Endothelial cell of umbilical vein (primary cell): Measurements from ENCODE around the gene COL17A1. TPM values are rescaled to one million over a fixed set of nuclear protein-coding genes. Genes with fewer than 3 reads are reported as not detected.

ENCODE experiments used
- BruUV-seq: library from RNA; stranded (reverse); fragments of 400-500 nt; replicated peaks from 2 replicates; lab custom pipeline; 2021; lab: Mats Ljungman, UMichigan
- CTCF ChIA-PET: fragments of 300-600, 350-600 bp; sonication (Branson Sonifier 250); formaldehyde crosslinking; loops from one replicate; lab custom pipeline; 2021; ENCODE audit warnings: antibody characterized with exemption, inconsistent platforms; lab: Charles Lee
- POLR2A ChIA-PET: fragments of 300-600, 350-600 bp; sonication (Branson Sonifier 250); formaldehyde crosslinking; loops from one replicate; lab custom pipeline; 2021; ENCODE audit warnings: antibody characterized with exemption, inconsistent platforms; lab: Charles Lee
- DNase-seq: peaks from one replicate; pipeline ENCODE4 v3.0.0-alpha.2; 2011; ENCODE audit warnings: low read depth, low spot score
- FAIRE-seq: peaks from 2 replicates; lab custom pipeline; 2011; peaks lifted over from hg19 to GRCh38; lab: Jason Lieb, UNC
- H2AFZ ChIP-seq: 2 replicates; pipeline ENCODE4 v1.6.0; 2012; ENCODE audit warnings: low read depth, low read length, control low read depth, inconsistent platforms
- H3K27ac ChIP-seq: 2 replicates; pipeline ENCODE4 v1.5.1; 2011; ENCODE audit warnings: low read depth, mild to moderate bottlenecking, control low read depth, low read length, moderate library complexity; ENCODE audit not compliant: insufficient read depth
- H3K27me3 ChIP-seq, 2 experiments: 2 replicates each; pipeline versions ENCODE4 v1.6.0 to v1.6.1; 2011; ENCODE audit warnings: low read length in 2 of 2, mixed read lengths in 1 of 2; ENCODE audit not compliant: control insufficient read depth in 2 of 2, insufficient read depth in 2 of 2
- H3K36me3 ChIP-seq, 2 experiments: 2 replicates in 1 of 2; 3 replicates in 1 of 2; pipeline ENCODE4 v1.5.1; 2011; ENCODE audit warnings: low read length in 2 of 2, mild to moderate bottlenecking in 1 of 2, moderate library complexity in 1 of 2; ENCODE audit not compliant: control insufficient read depth in 2 of 2, insufficient read depth in 2 of 2; ENCODE audit errors: extremely low read depth in 1 of 2
- H3K4me1 ChIP-seq: 3 replicates; pipeline ENCODE4 v1.5.1; 2011; ENCODE audit warnings: mild to moderate bottlenecking, low read length; ENCODE audit not compliant: control insufficient read depth, insufficient read depth; ENCODE audit errors: extremely low read depth
- H3K4me2 ChIP-seq: 2 replicates; pipeline ENCODE4 v1.6.1; 2011; ENCODE audit warnings: low read length, control low read depth, mixed read lengths; ENCODE audit not compliant: insufficient read depth
- H3K4me3 ChIP-seq, 3 experiments: fragments of 200-600 bp in 1 of 3; sonication (generic), shearing (Covaris generic) in 1 of 3; replicated peaks in 1 of 3; 2 replicates each; pipeline ENCODE4 v1.5.1; 2011 to 2016; ENCODE audit warnings: control low read depth in 3 of 3, low read length in 3 of 3, mild to moderate bottlenecking in 2 of 3, inconsistent platforms in 1 of 3, low read depth in 1 of 3, moderate library complexity in 1 of 3; ENCODE audit not compliant: insufficient read depth in 1 of 3
- H3K79me2 ChIP-seq: 2 replicates; pipeline ENCODE4 v1.6.0; 2012; ENCODE audit warnings: low read length, inconsistent platforms; ENCODE audit not compliant: control insufficient read depth, insufficient read depth
- H3K9ac ChIP-seq: replicated peaks from 2 replicates; pipeline ENCODE3; 2011; ENCODE audit warnings: low read length, control low read depth; ENCODE audit not compliant: insufficient read depth; ENCODE audit errors: extremely low read depth
- H3K9me1 ChIP-seq: replicated peaks from 3 replicates; pipeline ENCODE4 v1.6.0; 2011; ENCODE audit warnings: mild to moderate bottlenecking, low read length; ENCODE audit not compliant: control insufficient read depth, insufficient read depth; ENCODE audit errors: extremely low read depth
- H3K9me3 ChIP-seq: replicated peaks from 2 replicates; pipeline ENCODE4 v1.5.1; 2012; ENCODE audit warnings: low read length, inconsistent platforms; ENCODE audit not compliant: control insufficient read depth, insufficient read depth
- H4K20me1 ChIP-seq: replicated peaks from 2 replicates; pipeline ENCODE3; 2011; ENCODE audit warnings: mild to moderate bottlenecking, low read length; ENCODE audit not compliant: control insufficient read depth, insufficient read depth; ENCODE audit errors: extremely low read depth
- CTCF ChIP-seq, 2 donors: IDR thresholded peaks; 1 replicate in 1 of 2; 2 replicates in 1 of 2; pipeline ENCODE4 v1.5.1; 2011; ENCODE audit warnings: low read length in 2 of 2, mild to moderate bottlenecking in 2 of 2, moderate library complexity in 2 of 2, control low read depth in 1 of 2, inconsistent platforms in 1 of 2, low read depth in 1 of 2; ENCODE audit not compliant: insufficient read depth in 1 of 2; ENCODE audit errors: extremely low read depth in 1 of 2
- EZH2 ChIP-seq: IDR thresholded peaks from 2 replicates; pipeline ENCODE4 v1.6.1; 2012; ENCODE audit warnings: borderline replicate concordance, low read depth, mild to moderate bottlenecking, moderate library complexity, low read length, inconsistent platforms; ENCODE audit not compliant: severe bottlenecking
- FOS ChIP-seq: IDR thresholded peaks from 2 replicates; pipeline ENCODE4 v1.6.1; 2011; ENCODE audit warnings: mild to moderate bottlenecking, low read length, moderate library complexity, borderline replicate concordance; ENCODE audit not compliant: insufficient read depth
- GATA2 ChIP-seq: IDR thresholded peaks from 2 replicates; pipeline ENCODE4 v1.7.0; 2011; ENCODE audit warnings: low read depth, mild to moderate bottlenecking, moderate library complexity, mixed read lengths, low read length; ENCODE audit not compliant: insufficient read length, insufficient read depth
- JUN ChIP-seq: IDR thresholded peaks from 2 replicates; pipeline ENCODE4 v1.6.1; 2011; ENCODE audit warnings: borderline replicate concordance, low read depth; ENCODE audit not compliant: insufficient read length, insufficient read depth
- MAX ChIP-seq: IDR thresholded peaks from 2 replicates; pipeline ENCODE4 v1.6.1; 2011; ENCODE audit not compliant: insufficient read depth, insufficient read length
- MYC ChIP-seq: IDR thresholded peaks from one replicate; pipeline ENCODE4 v1.6.1; 2011; ENCODE audit warnings: mild to moderate bottlenecking, low read depth, low read length
- POLR2A ChIP-seq: IDR thresholded peaks from 2 replicates; pipeline ENCODE4 v1.6.1; 2012; ENCODE audit warnings: low read depth, mild to moderate bottlenecking, control low read depth, low read length
- POLR2AphosphoS5 ChIP-seq: IDR thresholded peaks from 2 replicates; pipeline ENCODE4 v1.6.1; 2012; ENCODE audit warnings: low read depth, mild to moderate bottlenecking, control low read depth, low read length, moderate library complexity; ENCODE audit not compliant: insufficient read depth
- dilution Hi-C: fragments of 300-500 bp; cut with MboI; formaldehyde crosslinking; loops from one replicate; pipeline ENCODE4 v1.15.0; 2019; ENCODE audit warnings: low sequenced_read_pairs; ENCODE audit not compliant: extremely low pct_ligation_motif_present
- intact Hi-C: fragments of 100-400 bp; cut with micrococcal nuclease; formaldehyde crosslinking; loops from one replicate; pipeline ENCODE4 v1.10.0; 2022
- polyA plus RNA-seq, 4 experiments: library from polyadenylated mRNA; depleted of rRNA in 3 of 4; stranded (reverse) in 3 of 4; unstranded in 1 of 4; fragments of >200 nt; gene quantifications; 2 replicates each; pipeline versions ENCODE4 v1.2.1 to v1.2.3, GENCODE V29; 2011 to 2012; ENCODE audit warnings: missing spikeins in 1 of 4
- total RNA-seq: library from RNA; stranded (reverse); gene quantifications from 2 replicates; pipeline ENCODE4 v1.2.3, GENCODE V29; 2021

The COL17A1 gene
- total and polyA plus RNA-seq, 2 donors (not counting 3 experiments of a cell fraction or from before 2014, with no cell fraction given): 0.57 to 1.3 TPM

- no TSS peak for BruUV-seq
- Histone ChIP-seq H3K4me1 (no peaks in the 10 kb centered on the region), H3K9ac (no peak overlapping the region), H2AFZ (no peak overlapping the region), H3K9me3 (no peaks in the 10 kb centered on the region), H3K36me3 (no peaks in the 10 kb centered on the region), H3K4me3 (no peak overlapping the region), H4K20me1 (no peaks in the 10 kb centered on the region), H3K4me2 (no peak overlapping the region), H3K79me2 (no peaks in the 10 kb centered on the region), H3K27ac (no peak overlapping the region), H3K9me1 (no peaks in the 10 kb centered on the region), H3K27me3 (no peaks in the 10 kb centered on the region)
- DNase-seq (no peak), FAIRE-seq (no peak)
- TF ChIP-seq JUN: no peak
- TF ChIP-seq EZH2: no peak
- no peak for TF ChIP-seq FOS
- no peak for TF ChIP-seq CTCF (IDR thresholded peaks at IDR 0.05; ENCODE audit: extremely low read depth in 1 of 2, insufficient read depth in 1 of 2, low read depth in 1 of 2, low read length in 2 of 2)
- TF ChIP-seq GATA2: no peak
- TF ChIP-seq MYC: no peak
- no peak for TF ChIP-seq POLR2A
- no peak for TF ChIP-seq MAX
- TF ChIP-seq POLR2AphosphoS5: no peak
- CTCF ChIA-PET: interaction anchor here (0.7 to 1.9 kb wide), 7 partner anchors 13 to 146 kb away, joined by 3 to 7 read pairs (median 3); no protein-coding TSS in a partner anchor
- POLR2A ChIA-PET: no interaction called here
- dilution Hi-C loops: no loop called here
- intact Hi-C loops: no loop called here
Observed at GRCh38 chr10:104033966-104034365, 51.7 kb downstream of the COL17A1 start.
